Ishikawa (cell line): Measurements from ENCODE around the gene NEXN.

Experiments used
- CEBPB ChIP-seq: IDR thresholded peaks from 2 replicates; pipeline ENCODE4 v1.6.1; 2012
- CREB1 ChIP-seq: IDR thresholded peaks from 2 replicates; pipeline ENCODE4 v1.6.1; 2012; ENCODE audit warnings: low read depth
- EGR1 ChIP-seq: IDR thresholded peaks from 2 replicates; pipeline ENCODE4 v1.6.1; 2012
- EP300 ChIP-seq: IDR thresholded peaks from 2 replicates; pipeline ENCODE4 v1.6.1; 2012; ENCODE audit warnings: borderline replicate concordance
- FOXM1 ChIP-seq: IDR thresholded peaks from 2 replicates; pipeline ENCODE4 v1.6.1; 2012; ENCODE audit warnings: low read depth, borderline replicate concordance
- NFIC ChIP-seq: IDR thresholded peaks from 2 replicates; pipeline ENCODE4 v1.6.1; 2012
- RAD21 ChIP-seq: IDR thresholded peaks from 2 replicates; pipeline ENCODE4 v1.6.1; 2012; ENCODE audit warnings: low read depth
- TAF1 ChIP-seq: IDR thresholded peaks from 2 replicates; pipeline ENCODE4 v1.6.1; 2012; ENCODE audit warnings: low read depth, mild to moderate bottlenecking
- TCF12 ChIP-seq: IDR thresholded peaks from 2 replicates; pipeline ENCODE4 v1.6.1; 2012; ENCODE audit warnings: low read depth
- TEAD4 ChIP-seq: IDR thresholded peaks from 2 replicates; pipeline ENCODE4 v1.6.1; 2012
- YY1 ChIP-seq: IDR thresholded peaks from 2 replicates; pipeline ENCODE4 v1.6.1; 2012; ENCODE audit warnings: low read depth
- TF ChIP-seq, protein P1 (sequence below): IDR thresholded peaks from 2 replicates; pipeline ENCODE4 v1.6.1; 2012; ENCODE audit warnings: low read depth, mild to moderate bottlenecking
- TF ChIP-seq, protein P2 (sequence below): IDR thresholded peaks from 2 replicates; pipeline ENCODE4 v1.6.1; 2012
- TF ChIP-seq, protein P3 (sequence below): IDR thresholded peaks from 2 replicates; pipeline ENCODE4 v1.6.1; 2012

DNA sequence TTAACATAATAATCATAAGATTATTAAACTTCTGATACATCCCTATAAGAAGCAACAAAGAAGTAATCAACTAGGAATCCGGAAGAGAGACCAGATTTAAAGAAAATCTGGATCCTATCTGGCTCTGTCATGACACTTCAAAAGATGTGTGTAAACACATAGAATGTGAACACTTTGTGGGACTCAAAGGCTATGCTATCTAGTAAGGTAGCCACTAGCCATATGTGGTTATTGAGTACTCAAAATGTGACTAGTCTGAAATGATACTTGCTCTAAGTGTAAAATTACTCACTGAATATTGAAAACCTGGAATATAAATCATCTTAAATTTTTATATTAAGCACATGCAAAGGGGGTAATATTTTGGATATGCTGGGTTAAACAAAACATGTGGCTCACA lies 81.8 kb downstream of the NEXN start:
- TF ChIP-seq TAF1 (no peak), YY1 (no peak), EP300 (no peak), CEBPB (no peak), TEAD4 (no peak), RAD21 (no peak), FOXM1 (no peak), EGR1 (no peak), CREB1 (no peak), TCF12 (no peak), NFIC (no peak)
- TF ChIP-seq, protein P1, sequence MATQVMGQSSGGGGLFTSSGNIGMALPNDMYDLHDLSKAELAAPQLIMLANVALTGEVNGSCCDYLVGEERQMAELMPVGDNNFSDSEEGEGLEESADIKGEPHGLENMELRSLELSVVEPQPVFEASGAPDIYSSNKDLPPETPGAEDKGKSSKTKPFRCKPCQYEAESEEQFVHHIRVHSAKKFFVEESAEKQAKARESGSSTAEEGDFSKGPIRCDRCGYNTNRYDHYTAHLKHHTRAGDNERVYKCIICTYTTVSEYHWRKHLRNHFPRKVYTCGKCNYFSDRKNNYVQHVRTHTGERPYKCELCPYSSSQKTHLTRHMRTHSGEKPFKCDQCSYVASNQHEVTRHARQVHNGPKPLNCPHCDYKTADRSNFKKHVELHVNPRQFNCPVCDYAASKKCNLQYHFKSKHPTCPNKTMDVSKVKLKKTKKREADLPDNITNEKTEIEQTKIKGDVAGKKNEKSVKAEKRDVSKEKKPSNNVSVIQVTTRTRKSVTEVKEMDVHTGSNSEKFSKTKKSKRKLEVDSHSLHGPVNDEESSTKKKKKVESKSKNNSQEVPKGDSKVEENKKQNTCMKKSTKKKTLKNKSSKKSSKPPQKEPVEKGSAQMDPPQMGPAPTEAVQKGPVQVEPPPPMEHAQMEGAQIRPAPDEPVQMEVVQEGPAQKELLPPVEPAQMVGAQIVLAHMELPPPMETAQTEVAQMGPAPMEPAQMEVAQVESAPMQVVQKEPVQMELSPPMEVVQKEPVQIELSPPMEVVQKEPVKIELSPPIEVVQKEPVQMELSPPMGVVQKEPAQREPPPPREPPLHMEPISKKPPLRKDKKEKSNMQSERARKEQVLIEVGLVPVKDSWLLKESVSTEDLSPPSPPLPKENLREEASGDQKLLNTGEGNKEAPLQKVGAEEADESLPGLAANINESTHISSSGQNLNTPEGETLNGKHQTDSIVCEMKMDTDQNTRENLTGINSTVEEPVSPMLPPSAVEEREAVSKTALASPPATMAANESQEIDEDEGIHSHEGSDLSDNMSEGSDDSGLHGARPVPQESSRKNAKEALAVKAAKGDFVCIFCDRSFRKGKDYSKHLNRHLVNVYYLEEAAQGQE: no peak
- TF ChIP-seq, protein P2, sequence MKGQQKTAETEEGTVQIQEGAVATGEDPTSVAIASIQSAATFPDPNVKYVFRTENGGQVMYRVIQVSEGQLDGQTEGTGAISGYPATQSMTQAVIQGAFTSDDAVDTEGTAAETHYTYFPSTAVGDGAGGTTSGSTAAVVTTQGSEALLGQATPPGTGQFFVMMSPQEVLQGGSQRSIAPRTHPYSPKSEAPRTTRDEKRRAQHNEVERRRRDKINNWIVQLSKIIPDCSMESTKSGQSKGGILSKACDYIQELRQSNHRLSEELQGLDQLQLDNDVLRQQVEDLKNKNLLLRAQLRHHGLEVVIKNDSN: no peak
- TF ChIP-seq, protein P3, sequence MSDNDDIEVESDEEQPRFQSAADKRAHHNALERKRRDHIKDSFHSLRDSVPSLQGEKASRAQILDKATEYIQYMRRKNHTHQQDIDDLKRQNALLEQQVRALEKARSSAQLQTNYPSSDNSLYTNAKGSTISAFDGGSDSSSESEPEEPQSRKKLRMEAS: no peak
